GM18867 (cell line): ENCODE data around the gene DFFB.

Experiments used
- ATAC-seq: cut with Tn5 transposase; IDR thresholded peaks from one replicate; pipeline ENCODE4 v1.9.1; 2021; ENCODE audit warnings: mild to moderate bottlenecking, moderate library complexity; ENCODE audit not compliant: unreplicated experiment

Gene DFFB

GRCh38 chr1:3828391-3828790 is 28.9 kb upstream of the DFFB start:
- no peak for ATAC-seq

GRCh38 chr1:3831689-3832088 is 25.6 kb upstream of the DFFB start:
- no peak for ATAC-seq

- ATAC-seq, result no peak
These were observed 22.6 kb upstream of the DFFB start for GRCh38 chr1:3834701-3835100.

GRCh38 chr1:3836421-3836820 is 20.9 kb upstream of the DFFB start:
- no peak for ATAC-seq

- no peak for ATAC-seq
These were observed 20.1 kb upstream of the DFFB start for GRCh38 chr1:3837200-3837599.

- no peak for ATAC-seq
These were observed 19.6 kb upstream of the DFFB start for GRCh38 chr1:3837685-3838084.

- ATAC-seq, result no peak
These were observed 18.5 kb upstream of the DFFB start for GRCh38 chr1:3838788-3839187.

- no peak for ATAC-seq
These were observed 15.8 kb upstream of the DFFB start for GRCh38 chr1:3841491-3841890.

- ATAC-seq, result no peak
These were observed 14.4 kb upstream of the DFFB start for GRCh38 chr1:3842912-3843311.

- no peak for ATAC-seq
These were observed 10.7 kb upstream of the DFFB start for GRCh38 chr1:3846541-3846940.

GRCh38 chr1:3847081-3847480 is 10.2 kb upstream of the DFFB start:
- no peak for ATAC-seq

- ATAC-seq, result no peak
These were observed 6.4 kb upstream of the DFFB start for GRCh38 chr1:3850857-3851256.

GRCh38 chr1:3851292-3851691 is 6.0 kb upstream of the DFFB start:
- no peak for ATAC-seq

GRCh38 chr1:3852091-3852490 is 5.2 kb upstream of the DFFB start:
- no peak for ATAC-seq

- ATAC-seq, result no peak
These were observed 4.4 kb upstream of the DFFB start for GRCh38 chr1:3852711-3853485.

GRCh38 chr1:3857791-3858129 is 484 bp downstream of the DFFB start:
- no peak for ATAC-seq

GRCh38 chr1:3858231-3858981 is 1.1 kb downstream of the DFFB start:
- ATAC-seq, result no peak

- no peak for ATAC-seq
These were observed 6.1 kb downstream of the DFFB start for GRCh38 chr1:3863231-3863935.

- ATAC-seq, result no peak
These were observed 7.6 kb downstream of the DFFB start for GRCh38 chr1:3864884-3865283.

GRCh38 chr1:3865606-3866160 is 8.4 kb downstream of the DFFB start:
- ATAC-seq, result no peak

- no peak for ATAC-seq
These were observed 11.3 kb downstream of the DFFB start for GRCh38 chr1:3868464-3869006.
